Spleen (tissue), 7 donors: ENCODE results near the gene NAMPT.

ENCODE experiments used
- CTCF ChIP-seq, 11 experiments: fragments of 200-600 bp in 7 of 11; fragments of 450-650 bp in 4 of 11; sonication (generic) in 4 of 11; IDR thresholded peaks in 8 of 11; conservative IDR thresholded peaks in 3 of 11; 1 replicate in 7 of 11; 2 replicates in 4 of 11; pipeline versions ENCODE4 v1.4.0 to v1.8.0; 2016 to 2021; ENCODE audit warnings: antibody characterized with exemption in 11 of 11, inconsistent platforms in 4 of 11, mild to moderate bottlenecking in 1 of 11
- POLR2A ChIP-seq, 3 donors: fragments of 450-650 bp; IDR thresholded peaks; one replicate each; pipeline ENCODE4 v1.5.1; 2017; ENCODE audit warnings: antibody characterized with exemption in 3 of 3, mild to moderate bottlenecking in 1 of 3
- donor health status: DM: no; HTN: no; CAD: no; lungs with moderate emphysema.
- donor health status: DM: no; HTN: no; CAD: no.
- donor health status: DM: no; HTN: no; CAD: no.

DNA sequence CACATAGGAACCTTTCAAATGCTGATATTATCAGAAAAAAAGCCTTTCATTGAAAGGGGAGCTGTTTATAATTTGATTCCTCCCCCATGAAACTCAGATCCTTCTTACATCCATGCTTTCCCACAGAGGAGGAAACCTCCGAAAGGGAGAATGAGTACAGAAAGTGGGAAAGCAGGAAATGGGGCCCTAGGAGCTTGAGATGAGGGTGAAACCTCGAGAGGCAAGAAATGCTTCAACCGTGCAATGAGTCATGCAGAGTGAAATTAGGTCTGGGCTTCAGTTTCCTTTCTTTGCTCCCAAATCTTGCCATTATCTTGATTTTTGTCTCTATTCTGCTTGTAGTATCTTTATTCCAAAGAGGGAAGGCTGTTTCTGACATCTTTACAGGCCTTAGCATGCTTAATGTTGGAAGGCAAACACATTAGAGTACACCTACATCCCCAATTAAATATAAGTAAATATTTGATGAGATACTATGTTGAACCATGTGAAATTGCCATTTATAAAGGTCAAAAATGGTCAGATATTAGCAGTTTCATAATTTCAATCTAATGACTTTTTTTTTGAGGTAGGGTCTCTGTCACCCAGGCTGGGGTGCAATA lies 79.1 kb downstream of the NAMPT start:
- no peak for TF ChIP-seq CTCF (IDR thresholded peaks at IDR 0.05 in 8 of 11, conservative IDR thresholded peaks at IDR 0.05 in 3 of 11)
- no peak for TF ChIP-seq POLR2A (IDR thresholded peaks at IDR 0.05)
